CD14-positive monocyte (primary cell): Measurements from ENCODE around the gene PDZD8. TPM values are rescaled to one million over a fixed set of nuclear protein-coding genes. Genes with fewer than 3 reads are reported as not detected.

Experiments
- DNase-seq, 3 donors: peaks; one replicate each; pipeline ENCODE4 v3.0.0-alpha.2; 2011 to 2022
- H2AFZ ChIP-seq: 2 replicates; pipeline ENCODE4 v1.6.0; 2012; ENCODE audit warnings: mild to moderate bottlenecking, low read depth, low read length, inconsistent platforms; ENCODE audit not compliant: insufficient read depth, poor library complexity, severe bottlenecking
- H3K27ac ChIP-seq, 2 donors: 1 replicate in 1 of 2; 2 replicates in 1 of 2; pipeline ENCODE4 v1.5.1; 2012 to 2013; ENCODE audit warnings: low read length in 2 of 2, control low read depth in 1 of 2, inconsistent platforms in 1 of 2, low read depth in 1 of 2, mild to moderate bottlenecking in 1 of 2
- H3K27me3 ChIP-seq, 2 donors: one replicate each; pipeline versions ENCODE4 v1.6.0 to v1.6.1; 2011 to 2013; ENCODE audit warnings: low read length in 2 of 2; ENCODE audit not compliant: control insufficient read depth in 2 of 2, insufficient read depth in 2 of 2
- H3K36me3 ChIP-seq, 2 donors: replicated peaks in 1 of 2; 1 replicate in 1 of 2; 2 replicates in 1 of 2; pipeline versions ENCODE4 v1.5.1 to v1.6.1; 2012 to 2013; ENCODE audit warnings: low read length in 2 of 2, control low read depth in 1 of 2, inconsistent platforms in 1 of 2, mild to moderate bottlenecking in 1 of 2; ENCODE audit not compliant: insufficient read depth in 2 of 2, control insufficient read depth in 1 of 2
- H3K4me1 ChIP-seq, 2 donors: 1 replicate in 1 of 2; 2 replicates in 1 of 2; pipeline versions ENCODE4 v1.5.1 to v1.6.1; 2012 to 2013; ENCODE audit warnings: low read length in 2 of 2, control low read depth in 1 of 2, inconsistent platforms in 1 of 2, mild to moderate bottlenecking in 1 of 2, moderate library complexity in 1 of 2; ENCODE audit not compliant: insufficient read depth in 2 of 2, control insufficient read depth in 1 of 2
- H3K4me2 ChIP-seq: replicated peaks from 2 replicates; pipeline ENCODE3; 2012; ENCODE audit warnings: low read length, moderate library complexity, mild to moderate bottlenecking; ENCODE audit not compliant: poor library complexity, severe bottlenecking; ENCODE audit errors: extremely low read depth
- H3K4me3 ChIP-seq, 3 experiments: fragments of 200-600 bp in 1 of 3; sonication (generic) in 1 of 3; replicated peaks in 1 of 3; 1 replicate in 2 of 3; 2 replicates in 1 of 3; pipeline ENCODE4 v1.5.1; 2011 to 2013; ENCODE audit warnings: low read length in 3 of 3, mild to moderate bottlenecking in 3 of 3, control low read depth in 2 of 3, low read depth in 2 of 3, inconsistent platforms in 1 of 3, moderate library complexity in 1 of 3
- H3K79me2 ChIP-seq: 2 replicates; pipeline ENCODE4 v1.6.0; 2012; ENCODE audit warnings: mild to moderate bottlenecking, control low read depth, inconsistent platforms, low read length, moderate library complexity; ENCODE audit not compliant: insufficient read depth
- H3K9ac ChIP-seq: 2 replicates; pipeline ENCODE4 v1.6.0; 2017; ENCODE audit warnings: low read length, mild to moderate bottlenecking; ENCODE audit not compliant: insufficient read depth, poor library complexity, severe bottlenecking
- H3K9me3 ChIP-seq, 2 donors: replicated peaks in 1 of 2; 1 replicate in 1 of 2; 2 replicates in 1 of 2; pipeline versions ENCODE4 v1.5.1 to v1.6.1; 2012 to 2013; ENCODE audit warnings: low read length in 2 of 2, control low read depth in 1 of 2; ENCODE audit not compliant: control insufficient read depth in 1 of 2, insufficient read depth in 1 of 2
- H4K20me1 ChIP-seq: 2 replicates; pipeline ENCODE4 v1.6.0; 2012; ENCODE audit warnings: mild to moderate bottlenecking, low read length, control low read depth, moderate library complexity; ENCODE audit not compliant: insufficient read depth
- H3K27ac Mint-ChIP-seq, 7 donors: one replicate each; pipeline ENCODE4 v1.8.0; 2020; ENCODE audit warnings: mild to moderate bottlenecking in 7 of 7, mixed read lengths in 7 of 7, moderate library complexity in 6 of 7, inconsistent platforms in 2 of 7
- H3K27me3 Mint-ChIP-seq, 3 donors: one replicate each; pipeline ENCODE4 v1.8.0; 2021 to 2022; ENCODE audit warnings: low read depth in 3 of 3, mild to moderate bottlenecking in 3 of 3, mixed read lengths in 3 of 3, moderate library complexity in 3 of 3, inconsistent platforms in 1 of 3
- H3K36me3 Mint-ChIP-seq, 2 donors: one replicate each; pipeline ENCODE4 v1.8.0; 2020; ENCODE audit warnings: mixed read lengths in 2 of 2, inconsistent platforms in 1 of 2, mild to moderate bottlenecking in 1 of 2
- H3K4me1 Mint-ChIP-seq: one replicate; pipeline ENCODE4 v1.8.0; 2020; ENCODE audit warnings: mild to moderate bottlenecking, mixed read lengths
- H3K4me3 Mint-ChIP-seq, 2 donors: one replicate each; pipeline ENCODE4 v1.8.0; 2020; ENCODE audit warnings: mild to moderate bottlenecking in 2 of 2, mixed read lengths in 2 of 2, moderate library complexity in 1 of 2
- H3K9me3 Mint-ChIP-seq, 7 donors: one replicate each; pipeline ENCODE4 v1.8.0; 2020 to 2022; ENCODE audit warnings: mixed read lengths in 7 of 7, mild to moderate bottlenecking in 6 of 7, moderate library complexity in 6 of 7, inconsistent platforms in 2 of 7
- WGBS: methylation state at CpG from one replicate; pipeline ENCODE4 v1.1.5; 2013; ENCODE audit warnings: missing lambda C conversion rate; ENCODE audit not compliant: insufficient coverage; 5-methylcytosine and 5-hydroxymethylcytosine counted together
- intact Hi-C, 2 donors: fragments of 100-400 bp; cut with micrococcal nuclease; formaldehyde crosslinking; loops; one replicate each; pipeline versions ENCODE4 v1.15.0 to v1.15.1; 2023
- polyA plus RNA-seq, 3 donors: library from polyadenylated mRNA; depleted of rRNA in 1 of 3; unstranded in 2 of 3; stranded (reverse) in 1 of 3; fragments of 300-500 nt in 2 of 3; fragments of >200 nt in 1 of 3; fragmentation: Illumina TruSeq in 2 of 3; gene quantifications; 1 replicate in 2 of 3; 2 replicates in 1 of 3; pipeline ENCODE4 v1.2.3, GENCODE V29; 2012 to 2021
- TF ChIP-seq, protein P1 (sequence below): fragments of 200-600 bp; IDR thresholded peaks from one replicate; pipeline ENCODE4 v1.8.0; 2022; ENCODE audit warnings: antibody characterized with exemption, mild to moderate bottlenecking

PDZD8 gene
- polyA plus RNA-seq, 3 donors: 4.6 to 104 (median 9.0) TPM

- peaks cover 14% of the 10 kb centered on the region for H3K4me1 Mint-ChIP-seq
- intact Hi-C loops: no loop called here
- peaks cover 37% of the 10 kb centered on the region for H3K79me2 ChIP-seq
- 100% methylated on average over 1 of the region's 1 CpG for WGBS
- TF ChIP-seq, protein P1, sequence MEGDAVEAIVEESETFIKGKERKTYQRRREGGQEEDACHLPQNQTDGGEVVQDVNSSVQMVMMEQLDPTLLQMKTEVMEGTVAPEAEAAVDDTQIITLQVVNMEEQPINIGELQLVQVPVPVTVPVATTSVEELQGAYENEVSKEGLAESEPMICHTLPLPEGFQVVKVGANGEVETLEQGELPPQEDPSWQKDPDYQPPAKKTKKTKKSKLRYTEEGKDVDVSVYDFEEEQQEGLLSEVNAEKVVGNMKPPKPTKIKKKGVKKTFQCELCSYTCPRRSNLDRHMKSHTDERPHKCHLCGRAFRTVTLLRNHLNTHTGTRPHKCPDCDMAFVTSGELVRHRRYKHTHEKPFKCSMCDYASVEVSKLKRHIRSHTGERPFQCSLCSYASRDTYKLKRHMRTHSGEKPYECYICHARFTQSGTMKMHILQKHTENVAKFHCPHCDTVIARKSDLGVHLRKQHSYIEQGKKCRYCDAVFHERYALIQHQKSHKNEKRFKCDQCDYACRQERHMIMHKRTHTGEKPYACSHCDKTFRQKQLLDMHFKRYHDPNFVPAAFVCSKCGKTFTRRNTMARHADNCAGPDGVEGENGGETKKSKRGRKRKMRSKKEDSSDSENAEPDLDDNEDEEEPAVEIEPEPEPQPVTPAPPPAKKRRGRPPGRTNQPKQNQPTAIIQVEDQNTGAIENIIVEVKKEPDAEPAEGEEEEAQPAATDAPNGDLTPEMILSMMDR: no peak
- no peak overlapping the region for H3K4me3 ChIP-seq
- H3K27ac Mint-ChIP-seq: no peak overlapping the region
- no peaks in the 10 kb centered on the region for H3K9me3 ChIP-seq
- H3K36me3 Mint-ChIP-seq: peaks cover 18 to 19% of the 10 kb centered on the region in 2 donors
- no peaks in the 10 kb centered on the region for H3K27me3 ChIP-seq
- H3K4me3 Mint-ChIP-seq: no peak overlapping the region
- no peak overlapping the region for H3K27ac ChIP-seq
- H3K9me3 Mint-ChIP-seq: peaks cover 0 to 9% (median 7%) of the 10 kb centered on the region in 7 donors
- H3K4me2 ChIP-seq: no peak overlapping the region
- H2AFZ ChIP-seq: no peak overlapping the region
- no peak overlapping the region for H3K9ac ChIP-seq
- H3K4me1 ChIP-seq: no peaks in the 10 kb centered on the region
- H3K36me3 ChIP-seq: no peaks in the 10 kb centered on the region
- H4K20me1 ChIP-seq: peaks cover 59% of the 10 kb centered on the region
- no peaks in the 10 kb centered on the region for H3K27me3 Mint-ChIP-seq
- DNase-seq: no peak
Measured at GRCh38 chr10:117298219-117298618, 77.0 kb downstream of the PDZD8 start.

DNA sequence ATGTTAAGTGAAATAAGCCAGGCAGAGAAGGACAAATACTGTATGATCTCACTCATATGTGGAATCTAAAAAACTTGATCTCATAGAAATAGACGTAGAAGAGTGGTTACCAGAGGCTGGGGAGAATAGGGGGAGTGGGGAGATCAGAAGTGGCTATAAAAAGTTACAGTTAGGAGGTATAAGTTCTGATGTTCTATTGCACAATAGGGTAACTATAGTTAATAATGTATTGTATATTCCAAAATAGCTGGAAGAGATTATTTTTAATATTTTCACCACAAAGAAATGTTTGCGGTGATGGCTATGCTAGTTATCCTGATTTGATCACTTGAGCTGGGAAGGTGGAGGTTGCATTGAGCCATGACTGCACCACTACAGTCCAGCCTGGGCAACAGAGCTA is 80.5 kb downstream of the PDZD8 start:
- Histone ChIP-seq H2AFZ (no peak overlapping the region), H3K9ac (no peak overlapping the region), H3K27ac (no peak overlapping the region), H3K4me2 (no peak overlapping the region), H3K4me1 (no peaks in the 10 kb centered on the region), H3K9me3 (no peaks in the 10 kb centered on the region), H3K27me3 (no peaks in the 10 kb centered on the region), H3K79me2 (peaks cover 40% of the 10 kb centered on the region), H4K20me1 (peaks cover 48% of the 10 kb centered on the region), H3K4me3 (no peak overlapping the region), H3K36me3 (peaks cover 4 to 5% of the 10 kb centered on the region in 2 donors)
- H3K27me3 Mint-ChIP-seq: no peaks in the 10 kb centered on the region
- DNase-seq: no peak
- no peak overlapping the region for H3K4me3 Mint-ChIP-seq
- H3K9me3 Mint-ChIP-seq: peaks cover 0 to 2% (median 0%) of the 10 kb centered on the region in 7 donors
- H3K36me3 Mint-ChIP-seq: peaks cover 12 to 21% of the 10 kb centered on the region in 2 donors
- TF ChIP-seq, protein P1: no peak
- peaks cover 14% of the 10 kb centered on the region for H3K4me1 Mint-ChIP-seq
- H3K27ac Mint-ChIP-seq: peak overlapping the region in 1 of 7 donors; percentile 3
- no CpG with 5 or more reads among the region's 2 CpGs for WGBS
- intact Hi-C loops: no loop called here
